HG02763 (cell line): ENCODE measurements around the gene SVBP.
"Not testable (repeated sequence)": the region's sequence is repeated elsewhere in the genome, so short reads cannot be mapped to it uniquely, and the experiment has no call there.

Experiments
- ATAC-seq: cut with Tn5 transposase; IDR thresholded peaks from one replicate; pipeline ENCODE4 v1.9.1; 2021; ENCODE audit warnings: mild to moderate bottlenecking, moderate library complexity; ENCODE audit not compliant: unreplicated experiment

Gene SVBP

DNA sequence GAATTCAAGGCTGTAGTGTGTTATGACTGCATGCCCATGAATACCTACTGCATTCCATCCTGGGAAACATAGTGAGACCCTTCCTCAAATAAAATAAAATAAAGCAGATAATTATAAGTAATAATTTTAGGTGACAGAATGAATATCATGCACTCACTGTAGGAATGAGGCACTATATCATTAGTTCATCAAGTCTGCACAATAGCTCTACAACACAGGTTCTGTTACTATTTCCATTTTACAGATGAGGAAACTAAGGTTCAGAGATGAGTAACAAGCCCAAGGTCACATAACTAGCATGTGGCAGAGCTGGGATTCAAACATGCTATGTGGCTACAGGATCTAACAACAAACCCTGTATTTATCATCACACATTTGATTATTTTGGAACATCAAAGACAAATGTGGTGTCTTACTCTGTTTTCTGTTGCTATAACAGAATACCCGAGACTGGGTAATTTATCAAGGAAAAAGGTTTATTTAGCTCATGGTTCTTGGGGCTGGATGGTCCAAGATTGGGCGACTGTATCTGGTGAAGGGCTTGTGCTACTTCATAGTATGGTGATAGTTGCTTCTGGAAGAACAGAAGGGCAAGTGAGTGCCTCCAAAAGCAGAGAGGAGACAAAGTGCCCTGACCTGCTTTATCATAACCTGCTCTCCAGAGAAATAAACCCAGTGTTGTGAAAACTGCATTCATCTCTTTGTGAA is 24.4 kb upstream of the SVBP start:
- ATAC-seq = no peak

- ATAC-seq = no peak
Measured at GRCh38 chr1:42841010-42841409, 23.8 kb upstream of the SVBP start.

DNA sequence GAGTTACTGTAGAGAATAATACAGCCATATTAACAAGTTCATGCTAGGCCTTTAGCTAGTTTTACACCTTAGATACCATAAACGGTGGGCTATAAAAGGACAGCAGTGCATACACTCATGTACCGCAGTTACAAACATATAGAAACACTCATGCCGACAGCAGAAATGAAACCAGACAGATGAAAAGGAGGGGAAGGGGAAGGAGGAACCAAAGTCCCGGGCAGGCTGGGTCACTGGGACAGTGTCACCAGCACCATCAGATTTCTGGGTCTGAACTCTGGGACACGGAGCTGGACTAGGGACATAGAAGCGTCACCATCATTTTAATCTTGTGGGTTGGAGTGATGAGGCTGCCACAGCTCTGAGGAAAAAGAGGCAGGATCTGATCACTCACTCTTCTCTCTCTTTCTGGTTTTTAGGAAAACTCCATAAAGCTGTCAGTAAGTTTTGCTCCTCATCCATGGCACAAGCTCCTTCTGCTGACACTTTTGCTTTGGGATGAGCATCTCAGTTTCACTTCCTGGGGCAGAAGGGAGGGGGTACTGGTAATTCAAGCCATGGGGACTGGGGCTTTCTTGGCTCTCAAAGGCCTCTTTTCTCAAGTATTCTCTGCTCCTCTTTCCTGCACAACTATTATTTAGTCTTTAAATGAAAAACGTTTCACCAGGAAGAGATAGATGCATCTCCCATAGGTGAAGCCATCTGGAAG is 21.4 kb upstream of the SVBP start:
- ATAC-seq = no peak

DNA sequence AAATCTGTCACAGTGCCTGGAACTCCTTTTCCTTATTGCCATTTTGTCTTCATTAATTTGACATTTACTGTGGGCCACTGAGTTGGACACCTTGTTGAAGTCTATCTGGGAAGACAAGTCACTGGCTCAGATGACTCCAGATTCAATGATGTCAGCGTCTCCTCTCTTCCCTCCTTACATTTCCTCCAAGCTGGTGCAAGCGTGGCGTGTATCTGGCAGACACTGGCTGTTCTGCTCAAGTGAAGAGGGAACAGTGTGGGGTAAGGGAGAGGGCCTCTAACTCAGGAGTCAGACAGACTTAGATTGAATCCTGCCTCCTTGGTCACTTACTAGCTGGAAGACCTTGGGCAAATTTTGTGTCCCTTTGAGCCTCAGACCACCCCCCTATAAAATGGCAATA is 20.5 kb upstream of the SVBP start:
- no peak for ATAC-seq

DNA sequence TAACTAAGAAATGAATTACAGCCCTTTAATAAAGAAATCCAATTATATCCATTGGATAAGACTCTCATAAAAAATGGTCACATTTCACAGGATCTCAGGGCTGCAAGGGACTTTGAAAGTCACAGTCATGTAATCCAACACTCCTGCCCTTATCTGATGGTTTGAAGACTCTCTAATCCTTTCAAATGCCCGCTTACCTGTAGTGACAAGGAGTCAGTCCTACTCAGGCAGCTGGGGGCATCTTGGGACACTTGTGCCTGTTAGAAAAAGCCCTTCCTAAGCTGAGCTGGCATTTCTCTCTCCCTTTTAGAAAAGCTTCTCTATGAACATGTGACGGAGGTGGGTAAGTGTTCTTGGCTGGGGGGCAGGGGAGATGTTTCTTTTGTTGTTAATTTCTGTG is 18.2 kb upstream of the SVBP start:
- no peak for ATAC-seq

GRCh38 chr1:42834803-42835202 is 17.6 kb upstream of the SVBP start:
- no peak for ATAC-seq

DNA sequence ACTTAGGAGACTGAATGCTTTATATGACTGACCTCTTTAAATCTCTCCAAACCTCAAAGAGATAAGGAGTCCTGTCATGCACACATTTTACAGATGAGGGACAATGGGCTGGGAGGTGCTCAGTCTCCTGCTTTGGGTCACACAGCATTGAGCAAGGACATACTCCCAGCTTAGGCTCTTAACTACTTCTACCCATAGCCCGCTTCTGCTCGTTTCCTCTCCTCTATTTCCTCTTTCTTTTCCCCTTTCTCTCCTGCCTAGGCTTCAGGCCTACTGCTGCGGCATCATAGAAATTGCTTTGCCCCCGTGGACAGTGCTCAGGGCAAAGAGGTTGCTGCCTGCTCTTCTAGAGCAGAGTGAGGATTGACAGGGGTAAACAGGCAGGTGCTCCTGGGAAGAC is 16.8 kb upstream of the SVBP start:
- ATAC-seq = no peak

- no peak for ATAC-seq
Measured at GRCh38 chr1:42832641-42833240, 15.5 kb upstream of the SVBP start.

DNA sequence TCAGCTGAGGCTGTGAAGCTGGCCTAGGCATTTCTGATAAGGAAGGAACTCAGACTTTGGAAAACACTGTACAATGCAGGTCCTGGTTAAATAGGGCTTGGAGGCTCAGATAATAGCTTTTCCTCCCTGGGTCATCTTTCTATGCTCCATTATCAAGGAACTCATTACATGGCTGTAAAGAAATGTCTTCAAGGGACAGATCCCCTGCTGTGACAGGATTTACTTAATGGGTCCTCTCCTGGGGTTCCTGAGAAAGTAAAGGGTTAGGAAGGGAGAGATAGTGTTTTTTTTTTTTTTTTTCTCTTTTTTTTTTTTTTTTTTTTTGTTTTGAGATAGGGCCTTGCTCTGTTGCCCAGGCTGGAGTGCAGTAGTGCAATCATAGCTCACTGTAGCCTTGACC is 14.1 kb upstream of the SVBP start:
- ATAC-seq = no peak

GRCh38 chr1:42830631-42831030 is 13.4 kb upstream of the SVBP start:
- ATAC-seq = no peak

DNA sequence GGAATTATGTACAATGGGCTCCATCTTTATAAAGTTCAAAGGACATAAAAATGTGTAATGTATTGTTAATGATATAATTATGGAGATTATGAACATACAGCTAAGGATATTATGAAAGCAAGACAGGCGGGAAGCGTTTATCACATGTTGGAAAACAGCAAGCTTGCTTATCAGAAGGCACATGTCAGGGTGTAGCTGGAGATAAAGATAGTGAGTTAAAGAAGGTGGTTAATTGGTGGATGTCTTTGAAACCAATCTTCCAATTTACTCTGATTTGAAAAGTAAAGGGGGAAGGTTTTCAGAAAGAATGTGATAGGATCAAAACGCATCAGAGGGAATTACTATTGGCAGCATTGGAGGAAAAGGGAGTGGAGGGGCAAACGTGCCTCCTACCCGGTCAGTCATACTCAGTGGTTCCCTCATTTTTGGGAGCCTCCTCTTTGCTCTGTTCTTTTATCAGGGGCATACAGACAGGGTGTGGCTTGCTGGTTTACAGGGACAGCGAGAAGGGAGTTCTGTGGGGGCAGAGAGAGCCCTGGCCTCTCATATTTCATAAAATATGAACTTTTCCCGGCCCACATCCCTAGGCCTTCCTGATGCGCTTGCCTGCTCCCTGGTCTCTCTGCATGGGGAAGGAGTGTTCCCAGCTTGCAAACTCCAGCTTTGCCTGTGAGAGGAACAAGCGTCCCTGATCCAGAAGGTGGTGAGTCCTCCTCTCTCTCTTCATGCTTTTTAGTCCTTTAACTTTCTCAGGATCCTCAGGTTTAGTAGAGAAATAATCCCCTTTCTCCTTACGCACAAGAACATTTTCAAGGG is 8.0 kb upstream of the SVBP start:
- no peak for ATAC-seq

DNA sequence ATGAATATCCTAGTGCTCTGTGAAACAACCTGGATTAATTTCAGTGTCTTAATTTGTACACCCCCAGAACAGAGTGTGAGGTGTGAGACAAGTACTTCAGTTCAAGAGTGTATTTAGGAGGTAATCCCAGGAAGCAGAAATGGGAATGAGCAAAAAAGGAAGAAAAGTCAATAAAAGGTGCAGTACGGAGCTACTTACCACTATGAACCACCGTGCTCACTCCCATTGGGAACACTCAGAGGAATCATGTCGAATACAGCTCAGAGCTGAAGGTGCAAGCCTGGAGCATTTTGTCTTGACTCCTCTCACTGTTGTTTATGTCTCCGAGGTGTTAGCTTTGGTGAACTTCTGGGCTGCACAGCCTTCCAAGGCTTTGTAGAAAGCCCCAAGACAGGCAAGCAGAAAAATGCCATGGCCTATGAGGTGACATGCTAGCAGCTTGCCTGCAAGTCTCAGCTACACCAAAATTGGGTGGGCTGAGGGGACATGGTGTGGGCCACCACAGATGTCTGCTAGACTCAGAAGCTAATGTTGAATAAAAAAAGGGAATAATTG is 7.4 kb upstream of the SVBP start:
- no peak for ATAC-seq

GRCh38 chr1:42822800-42823392 is 5.7 kb upstream of the SVBP start:
- no peak for ATAC-seq

- ATAC-seq = no peak
Measured at GRCh38 chr1:42821690-42822089, 4.5 kb upstream of the SVBP start.

DNA sequence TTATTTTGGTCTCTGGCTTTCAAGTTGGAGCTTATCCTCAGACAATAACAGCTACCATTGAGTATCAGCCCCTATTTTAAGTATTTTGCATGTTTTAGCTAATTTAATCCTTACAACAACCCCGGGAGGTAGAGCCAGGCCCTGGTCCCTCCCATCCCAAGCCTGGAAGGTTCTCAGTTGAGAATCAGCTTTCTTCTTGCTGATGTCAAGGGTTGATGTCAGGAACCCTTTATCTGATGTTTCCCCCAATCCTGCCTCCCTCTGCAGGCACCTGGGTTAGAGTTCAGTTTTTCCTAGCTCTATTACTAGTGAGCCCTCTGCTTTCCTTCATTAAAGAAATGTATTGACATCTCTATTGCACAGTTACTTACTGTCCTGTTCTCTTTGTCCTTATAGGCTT is 3.6 kb upstream of the SVBP start:
- ATAC-seq = no peak

DNA sequence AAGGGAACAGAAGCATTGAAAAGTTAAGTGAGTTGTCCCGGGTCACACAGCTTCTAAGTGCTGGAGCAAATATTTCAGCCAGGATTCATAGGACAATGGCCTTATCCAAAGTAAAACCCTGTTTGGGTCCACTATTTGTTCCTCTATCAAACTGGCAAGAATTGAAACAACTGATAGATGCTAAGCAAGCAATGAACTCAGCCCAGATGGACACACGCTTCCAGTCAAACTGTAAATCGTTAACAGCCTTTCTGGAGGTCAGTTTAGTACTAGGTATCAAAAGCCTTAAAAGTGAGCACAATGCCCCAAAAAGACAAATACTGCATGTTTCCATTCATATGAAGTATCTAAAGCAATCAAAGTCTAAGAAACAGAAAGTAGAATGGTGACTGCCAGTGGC is 779 bp upstream of the SVBP start:
- no peak for ATAC-seq

DNA sequence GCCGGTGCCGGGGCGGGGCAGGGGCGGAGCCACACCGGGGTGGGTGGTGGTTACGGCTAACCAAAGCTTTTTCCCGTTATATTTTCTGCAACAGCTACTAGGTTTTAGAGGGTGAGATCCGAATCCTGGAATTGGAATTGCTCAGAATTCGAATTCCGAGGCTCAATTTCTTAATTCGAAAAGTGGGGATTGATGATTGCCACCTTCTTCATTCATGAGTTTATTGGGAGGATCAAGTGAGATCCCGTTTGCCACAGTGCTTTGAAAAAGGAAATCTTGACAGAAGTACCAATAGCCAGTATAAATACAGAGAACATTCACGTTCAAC is 207 bp upstream of the SVBP start:
- no peak for ATAC-seq

DNA sequence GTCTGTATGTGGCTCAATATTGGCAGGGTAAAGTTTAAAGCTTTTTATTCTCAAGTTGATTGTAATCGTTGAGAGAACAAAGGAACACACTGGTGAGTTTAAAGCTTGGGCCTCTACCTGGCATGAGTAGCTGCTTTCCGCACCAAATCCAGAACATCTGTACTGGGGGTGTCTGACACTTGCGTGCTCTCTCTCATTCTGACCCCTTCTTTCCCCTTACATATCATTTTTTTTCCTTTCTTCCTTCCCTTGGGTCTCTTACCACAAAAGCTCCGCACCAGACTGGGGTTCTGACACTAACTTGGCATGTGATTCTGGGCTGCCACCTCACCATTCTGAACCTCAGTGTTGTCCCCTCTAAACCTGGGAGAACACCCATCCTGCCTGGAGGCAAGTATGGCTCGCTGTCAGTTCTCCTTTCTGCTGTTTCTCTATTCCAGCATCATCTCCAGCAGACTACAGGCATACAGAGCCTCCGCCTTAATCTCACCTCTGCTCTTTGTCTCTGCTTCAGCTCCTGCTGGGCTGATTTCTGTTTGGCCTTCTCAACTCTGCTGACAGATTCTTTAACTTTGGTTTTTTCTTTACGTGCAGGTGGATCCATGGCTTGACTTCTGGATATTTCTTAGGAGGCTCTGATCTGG is 1.1 kb downstream of the SVBP start:
- no peak for ATAC-seq

DNA sequence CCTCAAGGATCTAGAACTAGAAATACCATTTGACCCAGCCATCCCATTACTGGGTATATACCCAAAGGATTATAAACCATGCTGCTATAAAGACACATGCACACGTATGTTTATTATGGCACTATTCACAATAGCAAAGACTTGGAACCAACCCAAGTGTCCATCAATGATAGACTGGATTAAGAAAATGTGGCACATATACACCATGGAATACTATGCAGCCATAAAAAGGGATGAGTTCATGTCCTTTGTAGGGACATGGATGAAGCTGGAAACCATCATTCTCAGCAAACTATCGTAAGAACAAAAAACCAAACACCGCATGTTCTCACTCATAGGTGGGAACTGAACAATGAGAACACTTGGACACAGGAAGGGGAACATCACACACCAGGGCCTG is 2.4 kb downstream of the SVBP start:
- not testable (repeated sequence) for ATAC-seq

- no peak for ATAC-seq
Measured at GRCh38 chr1:42807056-42807668, 10.0 kb downstream of the SVBP start.
